ENCODE results near the gene CHPF.

Gene CHPF

GRCh38 chr2:219569041-219569440, 25.4 kb upstream of the CHPF start:
- H4K5ac ChIP-seq (ENCODE audit: low read length): no peak overlapping the region
- H4K8ac ChIP-seq (ENCODE audit: low read depth, low read length): no peak overlapping the region
- no peak overlapping the region for H3K27ac ChIP-seq (ENCODE audit: low read depth, low read length)
- H3K4me2 ChIP-seq (ENCODE audit: low read length): no peak overlapping the region
- no peak overlapping the region for H3K4me3 ChIP-seq (ENCODE audit: low read length)
- H3K79me2 ChIP-seq (ENCODE audit: control insufficient read depth, insufficient read depth, low read length): peaks cover 6% of the 10 kb centered on the region
- H3K4me1 ChIP-seq (ENCODE audit: control insufficient read depth, low read depth, low read length): peaks cover 5% of the 10 kb centered on the region
- no peaks in the 10 kb centered on the region for H3K27me3 ChIP-seq (ENCODE audit: insufficient read depth, low read length, poor library complexity)
- no CpG with 5 or more reads among the region's 6 CpGs for WGBS (ENCODE audit: extremely low coverage, insufficient coverage, low lambda C conversion rate)
- H3K36me3 ChIP-seq (ENCODE audit: control insufficient read depth, insufficient read depth, low read length): no peaks in the 10 kb centered on the region
- no peak overlapping the region for H3K56ac ChIP-seq (ENCODE audit: low read length)
- H2BK120ac ChIP-seq (ENCODE audit: low read depth, low read length): no peak overlapping the region
- no peak overlapping the region for H3K9ac ChIP-seq (ENCODE audit: low read length)
- H3K23ac ChIP-seq (ENCODE audit: low read length): peak overlapping the region; percentile 24
- H3K79me1 ChIP-seq (ENCODE audit: low read length): no peaks in the 10 kb centered on the region
- no peak overlapping the region for H3K18ac ChIP-seq (ENCODE audit: low read length)
- H2BK5ac ChIP-seq (ENCODE audit: low read length): no peak overlapping the region
- peak; percentile 65 for DNase-seq
- H2BK15ac ChIP-seq (replicated peaks; ENCODE audit: low read depth): no peak overlapping the region
- H2AK5ac ChIP-seq (ENCODE audit: low read length): no peak overlapping the region
- no peak overlapping the region for H3K4ac ChIP-seq (ENCODE audit: low read depth, low read length)

- H3K23ac ChIP-seq (ENCODE audit: low read length): no peak overlapping the region
- H2AK5ac ChIP-seq (ENCODE audit: low read length): no peak overlapping the region
- no peaks in the 10 kb centered on the region for H3K79me1 ChIP-seq (ENCODE audit: low read length)
- DNase-seq: no peak
- H3K9ac ChIP-seq (ENCODE audit: low read length): no peak overlapping the region
- no peak overlapping the region for H3K56ac ChIP-seq (ENCODE audit: low read length)
- H3K4me1 ChIP-seq (ENCODE audit: control insufficient read depth, low read depth, low read length): peaks cover 5% of the 10 kb centered on the region
- no peak overlapping the region for H2BK120ac ChIP-seq (ENCODE audit: low read depth, low read length)
- no peak overlapping the region for H3K4me3 ChIP-seq (ENCODE audit: low read length)
- H3K27me3 ChIP-seq (ENCODE audit: insufficient read depth, low read length, poor library complexity): no peaks in the 10 kb centered on the region
- H2BK15ac ChIP-seq (replicated peaks; ENCODE audit: low read depth): no peak overlapping the region
- H4K8ac ChIP-seq (ENCODE audit: low read depth, low read length): no peak overlapping the region
- no peak overlapping the region for H3K4me2 ChIP-seq (ENCODE audit: low read length)
- H2BK5ac ChIP-seq (ENCODE audit: low read length): no peak overlapping the region
- H3K27ac ChIP-seq (ENCODE audit: low read depth, low read length): no peak overlapping the region
- no peak overlapping the region for H3K4ac ChIP-seq (ENCODE audit: low read depth, low read length)
- WGBS (ENCODE audit: extremely low coverage, insufficient coverage, low lambda C conversion rate): no CpG with 5 or more reads among the region's 35 CpGs
- no peaks in the 10 kb centered on the region for H3K36me3 ChIP-seq (ENCODE audit: control insufficient read depth, insufficient read depth, low read length)
- no peak overlapping the region for H3K18ac ChIP-seq (ENCODE audit: low read length)
- peaks cover 6% of the 10 kb centered on the region for H3K79me2 ChIP-seq (ENCODE audit: control insufficient read depth, insufficient read depth, low read length)
- no peak overlapping the region for H4K5ac ChIP-seq (ENCODE audit: low read length)
Measured at GRCh38 chr2:219567791-219568361, 24.3 kb upstream of the CHPF start.

GRCh38 chr2:219567131-219567530, 23.5 kb upstream of the CHPF start:
- Histone ChIP-seq H3K4me3 (ENCODE audit: low read length) (no peak overlapping the region), H3K18ac (ENCODE audit: low read length) (no peak overlapping the region), H4K8ac (ENCODE audit: low read depth, low read length) (no peak overlapping the region), H2BK120ac (ENCODE audit: low read depth, low read length) (no peak overlapping the region), H3K79me1 (ENCODE audit: low read length) (no peaks in the 10 kb centered on the region), H2BK5ac (ENCODE audit: low read length) (no peak overlapping the region), H3K4me2 (ENCODE audit: low read length) (no peak overlapping the region), H3K27ac (ENCODE audit: low read depth, low read length) (no peak overlapping the region), H2BK15ac (replicated peaks; ENCODE audit: low read depth) (no peak overlapping the region), H3K56ac (ENCODE audit: low read length) (peak overlapping the region; percentile 64), H3K23ac (ENCODE audit: low read length) (no peak overlapping the region), H3K36me3 (ENCODE audit: control insufficient read depth, insufficient read depth, low read length) (no peaks in the 10 kb centered on the region), H2AK5ac (ENCODE audit: low read length) (no peak overlapping the region), H3K4me1 (ENCODE audit: control insufficient read depth, low read depth, low read length) (peaks cover 4% of the 10 kb centered on the region), H3K4ac (ENCODE audit: low read depth, low read length) (no peak overlapping the region), H3K27me3 (ENCODE audit: insufficient read depth, low read length, poor library complexity) (no peaks in the 10 kb centered on the region), H3K79me2 (ENCODE audit: control insufficient read depth, insufficient read depth, low read length) (peaks cover 6% of the 10 kb centered on the region), H3K9ac (ENCODE audit: low read length) (no peak overlapping the region), H4K5ac (ENCODE audit: low read length) (no peak overlapping the region)
- no peak for DNase-seq
- no CpG with 5 or more reads among the region's 18 CpGs for WGBS (ENCODE audit: extremely low coverage, insufficient coverage, low lambda C conversion rate)

DNA sequence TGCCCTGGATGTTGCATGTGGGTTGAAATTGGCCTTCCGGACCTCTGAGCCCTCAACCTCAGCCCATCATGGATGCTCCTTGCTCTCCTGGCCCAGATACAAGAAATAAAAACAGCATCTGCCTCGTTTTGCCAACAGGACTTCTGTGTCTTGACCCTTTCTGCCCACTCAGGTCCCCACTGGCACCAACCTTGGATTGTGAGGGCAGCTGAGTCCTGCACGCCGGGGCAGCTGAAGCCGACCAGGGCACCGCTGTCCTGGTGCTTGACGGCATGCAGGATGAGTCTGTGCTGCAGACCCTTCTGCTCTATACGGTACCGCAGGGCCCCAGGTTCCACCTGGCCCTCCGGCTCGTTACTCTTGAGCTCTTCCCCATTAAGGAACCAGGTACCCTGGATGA, 23.0 kb upstream of the CHPF start:
- Histone ChIP-seq H3K27ac (ENCODE audit: low read depth, low read length) (no peak overlapping the region), H3K36me3 (ENCODE audit: control insufficient read depth, insufficient read depth, low read length) (no peaks in the 10 kb centered on the region)
- no CpG with 5 or more reads among the region's 11 CpGs for WGBS (ENCODE audit: extremely low coverage, insufficient coverage, low lambda C conversion rate)

DNA sequence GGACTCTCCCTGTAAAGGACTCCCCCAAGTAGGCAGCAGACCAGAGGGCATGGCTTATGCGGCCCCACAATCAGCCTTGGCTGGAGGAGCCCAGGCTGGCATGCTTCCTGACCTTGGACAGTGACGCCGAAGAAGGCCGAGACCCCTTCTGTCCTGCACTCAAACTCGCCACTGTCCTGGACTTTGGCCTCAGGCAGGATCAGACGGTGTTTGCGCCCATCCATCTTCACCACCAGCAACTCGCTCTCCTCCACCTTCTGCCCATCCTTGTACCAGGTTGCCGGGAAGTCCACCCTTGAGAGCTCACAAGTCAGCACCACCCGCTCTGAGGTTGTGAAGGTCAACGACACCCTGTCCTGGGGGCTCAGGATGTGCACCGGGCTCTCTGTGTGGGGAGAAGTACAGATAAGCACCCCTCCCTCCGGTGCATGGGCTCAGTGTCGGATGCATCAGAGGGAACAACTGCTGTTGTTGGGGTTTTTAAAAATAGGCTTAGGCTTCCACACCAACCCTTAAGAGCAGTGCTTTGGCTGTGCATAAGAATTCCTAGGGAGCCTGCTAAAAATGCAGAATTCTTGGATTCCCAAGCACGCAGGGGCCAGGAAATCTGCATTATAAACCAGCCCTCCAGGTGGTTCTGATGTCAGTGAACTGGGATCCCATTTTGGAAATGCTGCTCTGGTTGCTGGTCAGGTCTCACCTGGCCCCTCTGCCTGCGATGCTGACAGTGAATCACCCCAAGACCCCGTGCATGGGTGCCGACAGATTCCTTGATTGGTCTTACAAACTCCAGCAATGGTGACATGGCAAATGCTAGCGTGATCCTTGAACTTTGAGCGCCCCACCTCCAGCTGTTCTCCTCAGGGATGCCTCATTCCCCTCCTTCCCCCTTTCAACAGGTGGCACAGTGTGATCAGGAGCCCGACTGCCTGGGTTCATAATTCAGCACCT, 21.8 kb upstream of the CHPF start:
- H2BK15ac ChIP-seq (replicated peaks; ENCODE audit: low read depth): no peak overlapping the region
- no peak overlapping the region for H3K4me2 ChIP-seq (ENCODE audit: low read length)
- no peak overlapping the region for H4K5ac ChIP-seq (ENCODE audit: low read length)
- no peaks in the 10 kb centered on the region for H3K36me3 ChIP-seq (ENCODE audit: control insufficient read depth, insufficient read depth, low read length)
- H4K8ac ChIP-seq (ENCODE audit: low read depth, low read length): no peak overlapping the region
- WGBS (ENCODE audit: extremely low coverage, insufficient coverage, low lambda C conversion rate): no CpG with 5 or more reads among the region's 21 CpGs
- peak overlapping the region; percentile 18 for H3K27ac ChIP-seq (ENCODE audit: low read depth, low read length)
- peak overlapping the region; percentile 2 for H3K9ac ChIP-seq (ENCODE audit: low read length)
- H3K27me3 ChIP-seq (ENCODE audit: insufficient read depth, low read length, poor library complexity): no peaks in the 10 kb centered on the region
- no peak overlapping the region for H3K4ac ChIP-seq (ENCODE audit: low read depth, low read length)
- H2BK5ac ChIP-seq (ENCODE audit: low read length): peak overlapping the region; percentile 62
- H3K4me1 ChIP-seq (ENCODE audit: control insufficient read depth, low read depth, low read length): peaks cover 12% of the 10 kb centered on the region
- no peak overlapping the region for H3K18ac ChIP-seq (ENCODE audit: low read length)
- peak; percentile 88 for DNase-seq
- H3K4me3 ChIP-seq (ENCODE audit: low read length): no peak overlapping the region
- H2AK5ac ChIP-seq (ENCODE audit: low read length): no peak overlapping the region
- no peak overlapping the region for H2BK120ac ChIP-seq (ENCODE audit: low read depth, low read length)
- peak overlapping the region; percentile 71 for H3K56ac ChIP-seq (ENCODE audit: low read length)
- peaks cover 2% of the 10 kb centered on the region for H3K79me2 ChIP-seq (ENCODE audit: control insufficient read depth, insufficient read depth, low read length)
- H3K23ac ChIP-seq (ENCODE audit: low read length): peak overlapping the region; percentile 92
- H3K79me1 ChIP-seq (ENCODE audit: low read length): no peaks in the 10 kb centered on the region

More for the DNA sequence above, 23.0 kb upstream of the CHPF start:
- H4K8ac ChIP-seq (ENCODE audit: low read depth, low read length): no peak overlapping the region
- H3K4me2 ChIP-seq (ENCODE audit: low read length): no peak overlapping the region
- H3K4ac ChIP-seq (ENCODE audit: low read depth, low read length): no peak overlapping the region
- no peak overlapping the region for H3K9ac ChIP-seq (ENCODE audit: low read length)
- DNase-seq: no peak
- no peak overlapping the region for H2AK5ac ChIP-seq (ENCODE audit: low read length)
- H2BK15ac ChIP-seq (replicated peaks; ENCODE audit: low read depth): no peak overlapping the region
- no peak overlapping the region for H3K23ac ChIP-seq (ENCODE audit: low read length)
- no peaks in the 10 kb centered on the region for H3K79me1 ChIP-seq (ENCODE audit: low read length)
- no peak overlapping the region for H2BK5ac ChIP-seq (ENCODE audit: low read length)
- H4K5ac ChIP-seq (ENCODE audit: low read length): no peak overlapping the region
- no peak overlapping the region for H3K4me3 ChIP-seq (ENCODE audit: low read length)
- H3K79me2 ChIP-seq (ENCODE audit: control insufficient read depth, insufficient read depth, low read length): peaks cover 6% of the 10 kb centered on the region
- H2BK120ac ChIP-seq (ENCODE audit: low read depth, low read length): no peak overlapping the region
- no peak overlapping the region for H3K18ac ChIP-seq (ENCODE audit: low read length)
- H3K27me3 ChIP-seq (ENCODE audit: insufficient read depth, low read length, poor library complexity): no peaks in the 10 kb centered on the region
- no peak overlapping the region for H3K56ac ChIP-seq (ENCODE audit: low read length)
- H3K4me1 ChIP-seq (ENCODE audit: control insufficient read depth, low read depth, low read length): peaks cover 5% of the 10 kb centered on the region
